DND-41 (cell line): ENCODE measurements around the gene TMEM45B.

Source experiments
- EZH2 ChIP-seq: IDR thresholded peaks from 3 replicates; pipeline ENCODE4 v1.6.1; 2012; ENCODE audit warnings: borderline replicate concordance, low read depth, mild to moderate bottlenecking, moderate library complexity, low read length, inconsistent platforms; ENCODE audit not compliant: severe bottlenecking
- TF ChIP-seq, protein P1 (sequence below): IDR thresholded peaks from 2 replicates; pipeline ENCODE4 v1.5.1; 2012; ENCODE audit warnings: borderline replicate concordance, low read length, moderate library complexity, mild to moderate bottlenecking; ENCODE audit not compliant: poor library complexity, severe bottlenecking; ENCODE audit errors: extremely low read depth

DNA sequence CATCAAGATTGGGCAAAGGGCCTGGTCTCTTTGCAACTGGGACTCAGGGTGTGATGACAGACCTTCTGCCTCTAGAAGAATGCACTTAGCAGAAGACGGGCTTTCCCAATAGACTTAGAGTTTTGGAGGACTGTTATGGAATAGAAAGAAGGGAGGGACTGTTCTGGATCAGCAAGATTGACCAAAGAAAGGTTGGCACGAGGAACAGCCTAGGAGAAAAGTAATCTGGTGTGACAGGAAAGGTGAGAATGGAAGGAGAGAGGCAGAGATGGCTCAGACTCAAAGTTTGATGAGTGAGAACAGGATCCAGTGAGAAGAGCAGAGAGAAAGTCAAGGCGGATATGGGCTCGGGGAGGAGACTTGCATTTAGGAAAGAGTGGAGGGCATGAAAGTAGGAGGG, 23.0 kb upstream of the TMEM45B start:
- TF ChIP-seq, protein P1, sequence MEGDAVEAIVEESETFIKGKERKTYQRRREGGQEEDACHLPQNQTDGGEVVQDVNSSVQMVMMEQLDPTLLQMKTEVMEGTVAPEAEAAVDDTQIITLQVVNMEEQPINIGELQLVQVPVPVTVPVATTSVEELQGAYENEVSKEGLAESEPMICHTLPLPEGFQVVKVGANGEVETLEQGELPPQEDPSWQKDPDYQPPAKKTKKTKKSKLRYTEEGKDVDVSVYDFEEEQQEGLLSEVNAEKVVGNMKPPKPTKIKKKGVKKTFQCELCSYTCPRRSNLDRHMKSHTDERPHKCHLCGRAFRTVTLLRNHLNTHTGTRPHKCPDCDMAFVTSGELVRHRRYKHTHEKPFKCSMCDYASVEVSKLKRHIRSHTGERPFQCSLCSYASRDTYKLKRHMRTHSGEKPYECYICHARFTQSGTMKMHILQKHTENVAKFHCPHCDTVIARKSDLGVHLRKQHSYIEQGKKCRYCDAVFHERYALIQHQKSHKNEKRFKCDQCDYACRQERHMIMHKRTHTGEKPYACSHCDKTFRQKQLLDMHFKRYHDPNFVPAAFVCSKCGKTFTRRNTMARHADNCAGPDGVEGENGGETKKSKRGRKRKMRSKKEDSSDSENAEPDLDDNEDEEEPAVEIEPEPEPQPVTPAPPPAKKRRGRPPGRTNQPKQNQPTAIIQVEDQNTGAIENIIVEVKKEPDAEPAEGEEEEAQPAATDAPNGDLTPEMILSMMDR: no peak
- TF ChIP-seq EZH2: no peak
